ENCODE measurements around the gene ULK1.
"Not testable (repeated sequence)": the region's sequence is repeated elsewhere in the genome, so short reads cannot be mapped to it uniquely, and the experiment has no call there.

ULK1 gene

DNA sequence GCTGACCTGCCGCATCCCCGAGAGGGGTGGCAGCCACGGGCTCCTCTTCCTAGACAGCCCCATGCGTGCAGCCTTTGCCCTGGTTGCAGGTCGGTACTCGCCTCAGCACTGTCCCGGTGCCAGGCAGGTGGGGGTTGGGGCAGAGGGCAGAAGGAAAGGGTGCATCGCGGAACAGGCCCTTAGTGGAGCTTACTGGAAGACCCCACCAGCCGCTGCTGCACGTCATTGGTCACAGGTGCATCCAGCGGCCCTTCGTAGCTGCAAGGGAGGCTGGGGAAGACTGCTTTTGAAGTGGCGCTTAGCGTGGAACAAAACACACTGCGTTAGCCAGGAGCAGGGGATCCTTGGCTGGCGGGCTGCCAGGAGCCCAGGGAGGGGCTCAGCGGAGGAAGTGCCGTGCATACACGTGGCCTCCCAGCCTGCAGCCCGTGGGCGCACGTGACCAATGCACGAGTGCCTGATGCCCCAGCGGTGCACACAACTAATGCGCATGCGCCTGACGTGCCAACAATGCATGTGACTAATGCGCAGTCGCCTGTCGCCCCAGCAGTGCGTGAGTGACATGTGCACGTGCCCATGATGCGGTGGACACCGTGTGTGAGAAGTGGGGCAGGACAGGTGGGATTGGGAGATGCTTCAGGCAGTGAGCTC lies 50.3 kb downstream of the ULK1 start:
- no peak for DNase-seq
- Mint-ChIP-seq H3K4me1 (peaks cover 15% of the 10 kb centered on the region), H3K27me3 (ENCODE audit: low read depth, poor library complexity) (peaks cover 6% of the 10 kb centered on the region), H3K4me3 (no peak overlapping the region), H3K36me3 (ENCODE audit: low read depth) (peaks cover 34% of the 10 kb centered on the region), H3K27ac (no peak overlapping the region), H3K9me3 (no peaks in the 10 kb centered on the region)
- TF ChIP-seq, protein P1, sequence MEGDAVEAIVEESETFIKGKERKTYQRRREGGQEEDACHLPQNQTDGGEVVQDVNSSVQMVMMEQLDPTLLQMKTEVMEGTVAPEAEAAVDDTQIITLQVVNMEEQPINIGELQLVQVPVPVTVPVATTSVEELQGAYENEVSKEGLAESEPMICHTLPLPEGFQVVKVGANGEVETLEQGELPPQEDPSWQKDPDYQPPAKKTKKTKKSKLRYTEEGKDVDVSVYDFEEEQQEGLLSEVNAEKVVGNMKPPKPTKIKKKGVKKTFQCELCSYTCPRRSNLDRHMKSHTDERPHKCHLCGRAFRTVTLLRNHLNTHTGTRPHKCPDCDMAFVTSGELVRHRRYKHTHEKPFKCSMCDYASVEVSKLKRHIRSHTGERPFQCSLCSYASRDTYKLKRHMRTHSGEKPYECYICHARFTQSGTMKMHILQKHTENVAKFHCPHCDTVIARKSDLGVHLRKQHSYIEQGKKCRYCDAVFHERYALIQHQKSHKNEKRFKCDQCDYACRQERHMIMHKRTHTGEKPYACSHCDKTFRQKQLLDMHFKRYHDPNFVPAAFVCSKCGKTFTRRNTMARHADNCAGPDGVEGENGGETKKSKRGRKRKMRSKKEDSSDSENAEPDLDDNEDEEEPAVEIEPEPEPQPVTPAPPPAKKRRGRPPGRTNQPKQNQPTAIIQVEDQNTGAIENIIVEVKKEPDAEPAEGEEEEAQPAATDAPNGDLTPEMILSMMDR (IDR thresholded peaks at IDR 0.05): no peak

- peaks cover 6% of the 10 kb centered on the region for H3K27me3 Mint-ChIP-seq (ENCODE audit: low read depth, poor library complexity)
- peaks cover 23% of the 10 kb centered on the region for H3K36me3 Mint-ChIP-seq (ENCODE audit: low read depth)
- peak overlapping the region; percentile 88 for H3K27ac Mint-ChIP-seq
- DNase-seq: no peak
- peaks cover 15% of the 10 kb centered on the region for H3K4me1 Mint-ChIP-seq
- TF ChIP-seq, protein P1 (IDR thresholded peaks at IDR 0.05): no peak
- no peak overlapping the region for H3K4me3 Mint-ChIP-seq
- H3K9me3 Mint-ChIP-seq: no peaks in the 10 kb centered on the region
Observed at GRCh38 chr12:131946757-131947156, 52.3 kb downstream of the ULK1 start.

DNA sequence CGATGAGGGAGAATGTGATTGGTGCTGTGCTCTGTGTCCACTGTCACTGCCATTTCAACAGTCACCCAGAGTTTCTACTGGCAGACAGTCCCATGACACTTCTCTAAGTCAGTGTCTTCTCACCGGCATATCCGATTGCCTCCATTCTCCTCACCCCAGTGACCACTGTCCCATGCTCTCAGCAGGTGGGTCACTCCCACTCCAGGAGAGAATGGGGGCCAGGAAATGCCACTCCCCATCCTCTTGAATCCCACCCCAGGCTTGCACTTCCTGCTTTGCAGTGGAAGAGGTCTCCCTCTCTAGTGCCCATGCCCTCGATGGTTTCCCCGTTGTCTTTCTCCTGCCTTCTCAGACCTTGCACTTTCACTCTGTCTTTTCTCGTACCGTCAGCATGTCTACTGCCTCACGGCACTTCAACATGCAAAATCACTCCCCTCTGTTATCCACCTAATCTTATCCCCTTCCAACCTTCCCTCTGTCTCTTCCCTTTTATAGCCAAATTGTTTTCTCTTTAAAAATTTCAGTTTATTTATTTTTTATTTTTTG lies 53.1 kb downstream of the ULK1 start:
- TF ChIP-seq, protein P1 (IDR thresholded peaks at IDR 0.05): no peak
- peak overlapping the region; percentile 44 for H3K27ac Mint-ChIP-seq
- H3K4me1 Mint-ChIP-seq: peaks cover 18% of the 10 kb centered on the region
- H3K4me3 Mint-ChIP-seq: no peak overlapping the region
- peaks cover 6% of the 10 kb centered on the region for H3K27me3 Mint-ChIP-seq (ENCODE audit: low read depth, poor library complexity)
- H3K9me3 Mint-ChIP-seq: no peaks in the 10 kb centered on the region
- H3K36me3 Mint-ChIP-seq (ENCODE audit: low read depth): peaks cover 25% of the 10 kb centered on the region
- DNase-seq: no peak

- Mint-ChIP-seq H3K9me3 (no peaks in the 10 kb centered on the region), H3K36me3 (ENCODE audit: low read depth) (peaks cover 30% of the 10 kb centered on the region), H3K27ac (no peak overlapping the region), H3K4me1 (peaks cover 23% of the 10 kb centered on the region), H3K4me3 (no peak overlapping the region), H3K27me3 (ENCODE audit: low read depth, poor library complexity) (peaks cover 6% of the 10 kb centered on the region)
- DNase-seq: no peak
- TF ChIP-seq, protein P1 (IDR thresholded peaks at IDR 0.05): no peak
Observed at GRCh38 chr12:131948166-131948712, 53.8 kb downstream of the ULK1 start.

- not testable (repeated sequence) for DNase-seq; H3K9me3 Mint-ChIP-seq; H3K27ac Mint-ChIP-seq; H3K27me3 Mint-ChIP-seq (ENCODE audit: low read depth, poor library complexity)
- H3K4me1 Mint-ChIP-seq: peaks cover 23% of the 10 kb centered on the region
- H3K36me3 Mint-ChIP-seq (ENCODE audit: low read depth): peaks cover 27% of the 10 kb centered on the region
- peak overlapping the region; percentile 72 for H3K4me3 Mint-ChIP-seq
Observed at GRCh38 chr12:131948713-131949430, 54.5 kb downstream of the ULK1 start.

DNA sequence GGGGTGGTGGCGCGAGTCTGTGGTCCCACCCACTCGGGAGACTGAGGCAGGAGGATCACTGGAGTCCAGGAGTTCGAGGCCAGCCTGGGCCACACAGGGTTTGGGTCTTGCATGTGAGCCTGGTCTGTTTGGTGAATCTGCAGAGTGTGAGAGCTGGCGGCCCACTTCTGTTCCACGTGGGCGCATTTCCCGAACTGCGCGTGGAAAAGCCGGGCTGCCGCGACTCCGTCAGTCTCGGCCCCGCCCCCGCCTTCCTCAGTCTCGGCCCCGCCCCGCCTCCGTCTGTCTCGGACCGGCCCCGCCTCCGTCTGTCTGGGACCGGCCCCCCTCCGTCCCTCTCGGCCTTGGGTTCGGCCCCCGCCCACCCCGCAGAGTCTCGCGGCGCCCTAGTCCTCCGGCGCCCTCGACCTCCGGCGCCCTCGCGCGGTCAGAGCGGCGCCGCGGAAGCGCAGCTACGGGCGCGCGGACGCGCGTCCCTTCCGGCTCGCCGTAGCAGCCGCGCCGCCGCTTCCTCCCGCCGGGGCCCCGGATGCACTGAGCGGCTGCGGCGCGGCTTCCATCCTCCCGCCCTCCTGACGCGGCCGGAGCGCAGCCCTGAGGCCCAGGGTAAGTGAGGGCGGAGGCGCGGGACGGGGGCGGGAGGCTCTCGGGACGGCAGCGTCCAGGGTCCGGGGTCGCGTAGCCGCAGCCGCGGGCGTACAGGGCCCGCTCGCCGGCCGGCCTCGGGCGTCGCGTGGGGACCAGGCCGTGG lies 55.2 kb downstream of the ULK1 start, which contains the start of gene EP400:
Gene EP400 (plus strand): TSS at position 512 of the 751 bp plus-strand sequence. CDS start 10,678 bp downstream, outside the sequence.
- Mint-ChIP-seq H3K4me1 (peaks cover 23% of the 10 kb centered on the region), H3K36me3 (ENCODE audit: low read depth) (peaks cover 20% of the 10 kb centered on the region), H3K4me3 (peak within 1 kb of the TSS; percentile 92), H3K9me3 (no peaks in the 10 kb centered on the region), H3K27me3 (ENCODE audit: low read depth, poor library complexity) (peaks cover 6% of the 10 kb centered on the region), H3K27ac (peak within 1 kb of the TSS; percentile 51)
- TF ChIP-seq, protein P1 (IDR thresholded peaks at IDR 0.05): peak; percentile 7
- DNase-seq: peak; percentile 96
